ENCODE data around the gene GPLD1. TPM values are rescaled to one million over a fixed set of nuclear protein-coding genes. Genes with fewer than 3 reads are reported as not detected.

The GPLD1 gene
- total RNA-seq, 1 donor from 2014 or later = 4.8 TPM

DNA sequence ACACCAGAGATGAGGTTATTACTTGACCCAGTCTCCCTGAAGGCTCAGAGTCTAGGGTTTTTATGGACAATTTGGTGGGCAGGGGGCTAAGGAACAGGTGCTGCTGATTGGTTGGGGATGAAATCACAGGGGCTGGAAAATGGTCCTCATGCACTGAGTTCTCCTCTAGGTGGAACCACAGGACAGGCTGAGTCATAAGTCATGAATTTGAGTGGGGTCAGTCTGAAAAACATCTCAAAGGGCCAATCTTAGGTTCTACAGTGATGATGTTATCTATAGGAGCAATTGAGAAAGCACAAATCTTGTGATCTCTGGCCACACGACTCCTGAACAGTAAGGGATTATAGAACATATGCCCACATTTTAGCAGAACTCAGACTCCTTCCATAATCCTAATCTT is 92.6 kb downstream of the GPLD1 start:
- no peak for TF ChIP-seq CTCF (IDR thresholded peaks at IDR 0.05; ENCODE audit: unreplicated experiment)
- Mint-ChIP-seq H3K9me3 (peaks cover 17% of the 10 kb centered on the region), H3K4me1 (peaks cover 23% of the 10 kb centered on the region), H3K36me3 (no peaks in the 10 kb centered on the region), H3K27me3 (ENCODE audit: low read depth) (peaks cover 2% of the 10 kb centered on the region), H3K27ac (no peak overlapping the region), H3K4me3 (no peak overlapping the region)
- DNase-seq (ENCODE audit: low spot score in 2 of 2, unreplicated experiment in 2 of 2) = no peak

DNA sequence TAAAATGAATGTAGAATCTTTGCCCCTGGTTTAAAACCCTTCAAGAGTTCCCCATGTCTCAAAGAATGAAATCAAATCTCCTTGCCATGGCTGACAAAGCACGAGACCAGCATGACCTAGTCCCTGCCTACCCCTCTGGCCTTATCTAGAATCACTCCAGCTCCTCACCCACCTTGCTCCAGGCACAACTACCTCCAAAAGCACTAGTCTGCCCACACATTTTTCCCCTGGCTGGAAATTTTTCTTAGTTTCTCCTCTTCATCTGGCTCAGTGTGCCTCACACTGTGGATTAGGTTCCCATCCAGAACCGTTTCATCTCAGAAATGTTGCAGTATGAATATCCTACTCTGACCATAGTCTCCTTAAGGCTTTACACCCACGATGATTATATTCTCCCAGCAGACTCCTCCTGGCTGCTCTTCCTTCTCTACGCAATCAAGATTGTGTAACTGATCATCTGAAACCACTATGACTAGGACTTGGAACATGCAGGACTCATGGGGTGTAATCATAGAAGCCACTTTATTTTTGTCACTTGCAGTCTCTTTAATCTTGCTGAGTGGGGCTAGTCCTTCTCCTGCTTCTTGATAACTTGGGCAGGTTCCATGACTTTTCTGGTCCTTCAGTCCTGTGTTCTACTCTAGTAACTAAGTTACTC is 94.5 kb downstream of the GPLD1 start:
- H3K4me3 Mint-ChIP-seq = no peak overlapping the region
- H3K27me3 Mint-ChIP-seq (ENCODE audit: low read depth) = peaks cover 2% of the 10 kb centered on the region
- H3K4me1 Mint-ChIP-seq = peaks cover 7% of the 10 kb centered on the region
- no peaks in the 10 kb centered on the region for H3K36me3 Mint-ChIP-seq
- no peak overlapping the region for H3K27ac Mint-ChIP-seq
- no peak for TF ChIP-seq CTCF (IDR thresholded peaks at IDR 0.05; ENCODE audit: unreplicated experiment)
- DNase-seq (ENCODE audit: low spot score in 2 of 2, unreplicated experiment in 2 of 2) = no peak
- H3K9me3 Mint-ChIP-seq = peaks cover 17% of the 10 kb centered on the region

DNA sequence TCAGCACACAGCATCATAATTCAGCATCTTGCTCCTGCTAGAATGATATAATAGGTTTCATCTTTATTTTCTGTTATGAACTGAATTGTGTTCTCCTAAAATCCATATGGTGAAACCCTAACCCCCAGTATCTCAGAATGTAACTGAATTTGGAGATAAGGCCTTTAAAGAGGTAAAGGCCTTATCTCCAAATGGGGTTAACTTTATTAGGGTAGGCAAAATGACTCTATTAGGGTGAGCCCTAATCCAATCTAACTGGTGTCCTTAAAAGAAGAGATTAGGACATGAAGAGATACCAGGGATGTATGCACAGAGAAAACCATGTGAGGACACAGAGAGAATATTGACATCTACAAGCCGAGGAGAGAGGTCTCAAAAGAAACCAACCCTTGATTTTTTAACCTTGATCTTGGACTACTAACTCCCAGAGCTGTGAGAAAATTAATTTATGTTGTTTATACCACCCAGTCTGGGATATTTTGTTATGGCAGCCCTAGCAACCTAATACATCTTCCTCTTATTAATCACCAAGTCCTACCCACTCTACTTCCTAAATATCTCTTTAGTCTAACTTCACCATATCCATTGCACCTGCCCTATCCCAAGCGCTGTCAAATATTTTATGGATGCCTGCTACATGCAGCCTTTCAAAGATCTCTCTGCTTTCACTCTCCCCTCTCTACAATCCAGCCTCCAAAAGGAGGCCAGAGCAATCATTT is 95.2 kb downstream of the GPLD1 start:
- no peak overlapping the region for H3K27ac Mint-ChIP-seq
- peaks cover under 1% of the 10 kb centered on the region for H3K27me3 Mint-ChIP-seq (ENCODE audit: low read depth)
- TF ChIP-seq CTCF (IDR thresholded peaks at IDR 0.05; ENCODE audit: unreplicated experiment) = no peak
- no peaks in the 10 kb centered on the region for H3K36me3 Mint-ChIP-seq
- peaks cover 17% of the 10 kb centered on the region for H3K9me3 Mint-ChIP-seq
- DNase-seq (ENCODE audit: low spot score in 2 of 2, unreplicated experiment in 2 of 2) = no peak
- no peak overlapping the region for H3K4me3 Mint-ChIP-seq
- H3K4me1 Mint-ChIP-seq = no peaks in the 10 kb centered on the region

GRCh38 chr6:24391756-24392405 is 97.5 kb downstream of the GPLD1 start:
- H3K4me3 Mint-ChIP-seq = no peak overlapping the region

DNA sequence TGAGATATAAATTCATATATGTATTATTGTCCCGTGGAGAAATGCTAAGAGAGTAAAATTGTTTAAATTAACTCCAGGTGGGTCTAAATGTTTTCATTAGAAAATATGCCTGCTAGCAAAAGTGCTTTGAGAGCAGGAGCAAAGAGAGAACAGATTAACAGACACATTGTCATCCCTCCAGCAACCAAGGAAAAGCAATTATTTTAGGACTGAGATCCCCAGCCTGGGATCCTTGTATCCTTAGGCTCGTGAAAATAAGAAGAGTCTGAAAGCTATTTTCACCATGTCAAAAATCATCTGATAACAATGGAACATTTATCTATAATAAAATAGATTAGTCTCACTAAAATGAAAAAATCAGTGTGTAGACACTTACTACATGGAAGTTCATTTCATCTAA is 98.2 kb downstream of the GPLD1 start:
- H3K27me3 Mint-ChIP-seq (ENCODE audit: low read depth) = no peaks in the 10 kb centered on the region
- peaks cover 5% of the 10 kb centered on the region for H3K4me1 Mint-ChIP-seq
- DNase-seq (ENCODE audit: low spot score in 2 of 2, unreplicated experiment in 2 of 2) = no peak
- H3K27ac Mint-ChIP-seq = no peak overlapping the region
- no peaks in the 10 kb centered on the region for H3K36me3 Mint-ChIP-seq
- peaks cover 2% of the 10 kb centered on the region for H3K9me3 Mint-ChIP-seq
- no peak for TF ChIP-seq CTCF (IDR thresholded peaks at IDR 0.05; ENCODE audit: unreplicated experiment)
- no peak overlapping the region for H3K4me3 Mint-ChIP-seq

More at GRCh38 chr6:24391756-24392405, 97.5 kb downstream of the GPLD1 start:
- Mint-ChIP-seq H3K4me1 (peaks cover 5% of the 10 kb centered on the region), H3K27ac (no peak overlapping the region), H3K36me3 (no peaks in the 10 kb centered on the region), H3K9me3 (peaks cover 9% of the 10 kb centered on the region), H3K27me3 (ENCODE audit: low read depth) (no peaks in the 10 kb centered on the region)
- no peak for DNase-seq (ENCODE audit: low spot score in 2 of 2, unreplicated experiment in 2 of 2)
- no peak for TF ChIP-seq CTCF (IDR thresholded peaks at IDR 0.05; ENCODE audit: unreplicated experiment)
